GM06990 (cell line): Measurements from ENCODE around the gene PPP6R3.

Experiments used
- DNase-seq: peaks from one replicate; pipeline ENCODE4 v3.0.0-alpha.2; 2011; ENCODE audit not compliant: insufficient read length; ENCODE audit errors: extremely low read depth
- H3K27me3 ChIP-seq: replicated peaks from 2 replicates; pipeline ENCODE4 v1.6.0; 2011; ENCODE audit warnings: low read length; ENCODE audit not compliant: control insufficient read depth, insufficient read depth
- H3K36me3 ChIP-seq: 2 replicates; pipeline ENCODE4 v1.5.1; 2011; ENCODE audit warnings: low read length; ENCODE audit not compliant: control insufficient read depth, insufficient read depth
- H3K4me3 ChIP-seq: replicated peaks from 2 replicates; pipeline ENCODE4 v1.5.1; 2011; ENCODE audit warnings: low read depth, mild to moderate bottlenecking, control low read depth, low read length
- CTCF ChIP-seq: IDR thresholded peaks from 2 replicates; pipeline ENCODE4 v1.5.1; 2011; ENCODE audit warnings: low read length, control low read depth, mild to moderate bottlenecking, inconsistent platforms; ENCODE audit not compliant: insufficient read depth, poor library complexity, severe bottlenecking

The PPP6R3 gene

GRCh38 chr11:68460741-68461574 is at the start of gene PPP6R3:
Gene PPP6R3 (plus strand): TSS chr11:68460752. CDS start chr11:68537665, 76,913 bp downstream.
- H3K36me3 ChIP-seq, result no peaks in the 10 kb centered on the region
- DNase-seq, result no peak
- peak within 1 kb of the TSS; percentile 91 for H3K4me3 ChIP-seq
- no peaks in the 10 kb centered on the region for H3K27me3 ChIP-seq
- TF ChIP-seq CTCF, result no peak

GRCh38 chr11:68411501-68411991 is 49.0 kb upstream of the PPP6R3 start:
- TF ChIP-seq CTCF, result no peak
- peaks cover 8% of the 10 kb centered on the region for H3K36me3 ChIP-seq
- DNase-seq, result no peak
- H3K27me3 ChIP-seq, result no peaks in the 10 kb centered on the region
- no peak overlapping the region for H3K4me3 ChIP-seq

- Histone ChIP-seq H3K4me3 (no peak overlapping the region), H3K27me3 (no peaks in the 10 kb centered on the region), H3K36me3 (peaks cover 8% of the 10 kb centered on the region)
- peak; percentile 78 for DNase-seq
- TF ChIP-seq CTCF, result no peak
Observed at GRCh38 chr11:68412593-68413475, 47.7 kb upstream of the PPP6R3 start.

- no peak for DNase-seq
- Histone ChIP-seq H3K36me3 (peaks cover 8% of the 10 kb centered on the region), H3K27me3 (no peaks in the 10 kb centered on the region), H3K4me3 (no peak overlapping the region)
- no peak for TF ChIP-seq CTCF
Observed at GRCh38 chr11:68413591-68413999, 47.0 kb upstream of the PPP6R3 start.

GRCh38 chr11:68414496-68415221 is 45.9 kb upstream of the PPP6R3 start:
- no peaks in the 10 kb centered on the region for H3K27me3 ChIP-seq
- H3K36me3 ChIP-seq, result peaks cover 8% of the 10 kb centered on the region
- DNase-seq, result no peak
- TF ChIP-seq CTCF, result no peak
- H3K4me3 ChIP-seq, result no peak overlapping the region
